ENCODE measurements around the gene CABLES2. TPM values are rescaled to one million over a fixed set of nuclear protein-coding genes. Genes with fewer than 3 reads are reported as not detected.

Gene CABLES2
- total RNA-seq, 1 donor from 2014 or later = 18.1 TPM

DNA sequence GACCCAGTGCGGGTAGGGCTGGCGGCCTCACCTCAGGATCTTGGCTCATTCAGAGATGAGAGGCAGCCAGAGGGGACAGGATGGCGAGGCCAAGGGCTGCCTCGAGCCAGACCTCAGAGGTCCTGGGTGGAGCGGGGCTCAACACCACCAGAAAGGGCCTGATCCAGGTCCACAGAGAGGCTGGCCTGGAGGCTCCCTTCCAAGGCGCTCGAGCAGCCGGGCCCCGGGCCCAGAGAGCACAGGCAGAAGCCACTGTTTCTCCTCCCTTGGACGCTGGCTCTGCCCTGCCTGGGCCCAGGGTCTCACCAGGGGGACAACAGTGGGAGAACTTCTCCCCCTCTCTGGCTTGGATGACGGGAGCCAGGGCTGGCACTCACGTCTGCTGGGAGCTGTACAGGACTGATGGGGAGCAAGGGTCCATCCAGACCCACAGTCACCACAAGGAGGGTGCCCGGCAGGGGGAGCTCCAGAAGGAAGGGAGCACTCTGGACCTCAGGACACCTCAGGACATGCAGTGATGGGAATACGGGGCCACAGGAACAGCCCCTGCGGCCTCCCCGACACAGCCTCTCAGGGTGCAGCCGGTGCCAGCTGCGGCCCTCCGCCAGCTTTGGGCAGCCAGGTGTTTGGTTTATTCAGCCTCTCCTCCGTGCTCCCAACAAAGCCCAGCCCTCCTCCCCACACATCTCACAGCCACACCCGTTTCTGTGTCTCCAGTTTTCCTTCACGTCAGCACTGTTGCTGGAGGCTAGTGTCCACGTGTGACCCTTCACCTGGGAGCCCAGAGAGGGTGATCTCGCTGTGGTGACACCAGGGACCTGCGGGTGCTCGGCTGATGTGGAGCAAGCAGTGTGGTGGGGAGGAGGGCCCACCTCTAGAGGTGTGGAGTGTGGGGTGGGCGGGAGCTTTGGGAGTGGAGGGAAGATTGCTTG lies 11.5 kb downstream of the CABLES2 start:
- intact Hi-C loops (cut with DNase I) = no loop called here
- ATAC-seq (no peak), DNase-seq (ENCODE audit: missing footprints) (no peak)

DNA sequence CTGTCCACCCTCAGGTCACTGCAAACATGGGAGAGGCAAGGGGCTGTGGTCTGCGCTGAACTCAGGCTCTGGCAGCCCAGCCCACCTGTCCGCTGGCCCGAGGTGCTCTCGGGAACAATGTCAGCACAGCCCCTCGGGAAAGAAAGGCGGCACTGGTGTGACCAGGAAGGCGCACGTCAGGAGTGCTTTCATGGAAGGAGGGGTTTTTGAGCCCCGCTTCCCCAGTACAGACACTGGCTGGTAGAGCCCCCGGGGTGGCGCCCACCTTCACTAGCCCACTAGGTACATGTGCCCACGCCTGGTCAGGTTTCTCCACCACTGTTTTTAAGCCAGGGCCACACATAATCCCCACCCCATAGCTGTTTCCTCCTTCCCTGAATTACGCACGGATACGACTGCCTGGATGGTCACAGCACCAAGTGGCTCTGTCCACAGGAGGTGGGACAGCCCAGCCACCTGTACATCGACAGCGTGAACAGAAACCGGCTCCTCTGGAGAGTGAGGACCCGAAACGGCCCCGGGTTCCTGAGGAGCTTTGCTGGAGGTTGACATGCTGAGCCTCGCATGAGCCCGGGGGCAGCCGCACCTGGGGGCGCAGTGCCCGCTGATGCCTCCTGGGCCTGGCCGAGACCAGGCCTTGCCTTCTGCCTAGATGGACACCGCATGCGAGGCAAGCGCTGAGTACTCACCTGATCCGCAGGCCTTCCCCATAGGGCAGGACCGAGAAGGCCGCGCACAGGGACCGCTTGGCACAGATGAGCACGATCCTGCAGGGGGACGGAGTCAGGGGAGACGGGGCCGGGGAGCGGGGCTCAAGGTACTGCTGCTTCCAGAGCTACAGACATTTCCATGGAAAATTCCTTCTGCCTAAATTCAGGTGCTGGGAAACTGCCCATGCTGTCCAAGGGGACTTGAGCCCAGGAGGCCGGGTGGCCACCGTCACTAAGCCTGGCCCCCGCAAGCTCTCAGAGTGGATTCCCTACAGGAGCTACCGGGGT lies 12.5 kb downstream of the CABLES2 start:
- ATAC-seq (no peak), DNase-seq (ENCODE audit: missing footprints) (no peak)
- intact Hi-C loops (cut with DNase I) = no loop called here

DNA sequence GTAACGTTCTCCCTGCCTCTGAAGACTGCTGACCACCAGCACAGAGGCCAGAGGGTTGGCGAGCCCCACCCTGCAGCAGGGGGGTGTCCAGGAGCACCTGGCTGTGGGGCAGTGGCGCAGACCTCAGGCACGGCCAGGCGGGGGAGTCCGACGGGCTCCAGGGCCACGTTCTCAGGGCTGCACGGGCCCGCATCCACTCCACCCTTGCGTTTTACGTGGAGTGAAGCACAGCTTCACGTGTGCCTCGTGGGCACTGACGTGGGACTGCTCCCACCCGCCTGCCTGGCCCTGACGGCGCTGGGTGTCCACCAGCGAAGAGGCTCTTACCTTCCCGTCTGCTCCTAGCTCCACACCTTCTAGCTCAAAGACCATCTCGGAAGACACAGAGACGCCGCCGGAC lies 13.3 kb downstream of the CABLES2 start:
- intact Hi-C loops (cut with DNase I) = no loop called here
- ATAC-seq = no peak
- no peak for DNase-seq (ENCODE audit: missing footprints)

DNA sequence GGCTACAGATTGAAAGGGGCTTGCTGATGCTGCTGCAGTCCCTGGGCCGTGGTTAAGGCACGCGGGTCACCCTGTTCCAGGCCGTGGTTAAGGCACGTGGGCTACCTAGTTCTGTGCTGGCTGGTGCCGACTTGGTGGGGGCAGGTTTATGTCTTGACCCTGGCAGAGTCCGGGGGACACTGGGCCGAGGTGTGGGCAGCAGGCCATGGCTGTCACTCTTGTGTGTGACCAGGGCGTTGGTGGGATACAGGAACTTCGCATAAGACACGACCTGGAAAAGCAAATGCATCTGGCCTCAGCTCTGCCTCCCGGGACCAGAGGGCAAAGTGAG lies 13.8 kb downstream of the CABLES2 start:
- intact Hi-C loops (cut with DNase I) = no loop called here
- DNase-seq (ENCODE audit: missing footprints) = no peak
- ATAC-seq = no peak

DNA sequence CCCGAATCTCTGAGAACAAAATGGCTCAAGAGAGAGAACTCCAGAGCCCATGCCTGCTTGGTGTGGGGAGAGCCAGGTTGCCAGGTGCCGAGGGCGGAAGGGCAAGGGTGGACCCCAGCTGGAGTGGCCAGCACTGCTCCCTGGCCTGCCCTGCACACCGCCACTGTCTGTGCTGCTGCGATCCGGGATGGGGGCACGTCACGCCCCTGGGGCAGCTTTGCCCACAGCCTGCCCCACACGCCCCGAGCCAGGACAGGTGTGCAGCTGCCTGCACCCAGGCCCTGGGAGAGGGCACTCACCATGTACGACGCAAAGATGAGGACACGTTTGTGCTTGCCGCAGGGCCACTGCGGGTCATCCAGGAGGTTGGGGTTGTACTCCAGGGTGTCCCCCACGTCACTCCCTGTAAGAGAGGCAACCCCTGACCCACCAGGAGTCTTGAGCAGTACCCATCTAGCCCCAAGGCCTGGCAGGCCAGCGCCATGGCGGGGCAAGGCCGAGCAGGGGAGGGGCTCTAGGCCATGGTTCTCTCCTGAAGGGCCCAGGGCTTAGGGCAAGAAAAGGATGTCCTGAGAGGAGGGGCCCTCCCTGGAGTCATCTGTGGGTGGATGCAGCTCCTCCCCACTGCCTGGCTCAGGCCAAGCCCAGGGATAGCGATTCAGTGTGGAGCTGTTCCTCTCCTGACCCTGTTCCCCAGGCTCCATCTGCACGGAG lies 14.3 kb downstream of the CABLES2 start:
- DNase-seq (ENCODE audit: missing footprints) (no peak), ATAC-seq (peak; percentile 12)
- intact Hi-C loops (cut with DNase I) = no loop called here

DNA sequence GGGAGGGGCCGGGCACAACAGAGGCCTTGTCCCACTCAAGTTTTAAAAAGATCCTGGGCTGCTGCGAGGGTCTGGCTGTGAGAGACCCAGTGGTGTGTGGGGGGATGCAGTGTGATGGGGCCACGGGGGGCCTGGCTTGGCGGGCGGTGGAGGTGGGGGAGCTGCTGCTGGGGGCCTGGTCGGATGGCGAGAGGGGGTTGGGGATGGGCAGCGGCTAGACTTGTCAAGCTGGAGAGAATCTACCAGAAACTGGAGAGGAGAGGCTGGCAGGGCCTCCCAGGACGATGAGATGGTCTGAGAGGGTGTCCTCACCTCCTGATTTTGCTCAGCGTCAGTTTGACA lies 15.0 kb downstream of the CABLES2 start:
- intact Hi-C loops (cut with DNase I) = no loop called here
- DNase-seq (ENCODE audit: missing footprints) (no peak), ATAC-seq (no peak)

DNA sequence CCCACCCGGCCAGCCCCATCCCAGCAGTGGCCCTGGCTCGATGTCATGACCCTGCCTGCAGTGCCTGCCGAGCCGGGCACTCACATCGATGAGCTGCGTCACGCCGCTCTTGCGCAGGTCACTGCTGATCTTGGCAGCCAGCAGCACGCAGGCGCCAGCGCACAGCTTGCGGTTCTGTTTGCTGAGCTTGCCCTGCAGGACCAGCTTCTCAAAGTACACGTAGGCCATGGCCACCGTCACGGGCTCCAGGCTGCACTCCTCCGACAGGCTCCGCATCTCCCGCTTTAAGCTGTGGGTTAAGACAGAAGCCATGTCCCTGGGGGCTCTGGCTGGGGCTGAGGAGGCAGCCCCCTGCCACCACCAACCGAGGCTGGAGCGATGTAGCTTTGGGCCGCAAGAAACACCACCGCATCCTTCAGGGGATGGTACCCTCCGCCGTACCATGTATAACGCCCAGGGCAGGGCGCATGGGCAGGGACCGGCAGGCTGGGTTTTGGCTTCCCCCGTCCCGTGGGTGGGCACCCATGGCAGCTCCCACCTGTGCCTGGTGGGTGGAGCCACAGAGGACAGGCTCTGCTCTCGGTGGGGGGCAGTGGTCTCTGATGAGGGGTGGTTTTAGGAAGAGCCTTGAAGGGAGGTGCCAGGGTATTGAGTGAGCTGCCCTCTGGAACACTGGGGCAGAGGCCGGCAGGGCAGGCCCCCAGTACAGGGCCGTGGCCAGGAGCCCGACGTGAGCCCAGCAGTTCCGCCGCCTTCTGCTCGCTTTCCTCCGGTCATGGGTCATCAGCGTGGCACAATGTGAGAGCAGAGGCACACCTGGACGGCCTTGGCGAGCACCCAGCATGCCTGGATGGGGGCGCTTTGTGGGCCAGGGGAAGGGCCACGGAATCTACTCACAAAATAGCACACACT lies 15.7 kb downstream of the CABLES2 start:
- no peak for ATAC-seq
- DNase-seq (ENCODE audit: missing footprints) = no peak
- intact Hi-C loops (cut with DNase I) = no loop called here

DNA sequence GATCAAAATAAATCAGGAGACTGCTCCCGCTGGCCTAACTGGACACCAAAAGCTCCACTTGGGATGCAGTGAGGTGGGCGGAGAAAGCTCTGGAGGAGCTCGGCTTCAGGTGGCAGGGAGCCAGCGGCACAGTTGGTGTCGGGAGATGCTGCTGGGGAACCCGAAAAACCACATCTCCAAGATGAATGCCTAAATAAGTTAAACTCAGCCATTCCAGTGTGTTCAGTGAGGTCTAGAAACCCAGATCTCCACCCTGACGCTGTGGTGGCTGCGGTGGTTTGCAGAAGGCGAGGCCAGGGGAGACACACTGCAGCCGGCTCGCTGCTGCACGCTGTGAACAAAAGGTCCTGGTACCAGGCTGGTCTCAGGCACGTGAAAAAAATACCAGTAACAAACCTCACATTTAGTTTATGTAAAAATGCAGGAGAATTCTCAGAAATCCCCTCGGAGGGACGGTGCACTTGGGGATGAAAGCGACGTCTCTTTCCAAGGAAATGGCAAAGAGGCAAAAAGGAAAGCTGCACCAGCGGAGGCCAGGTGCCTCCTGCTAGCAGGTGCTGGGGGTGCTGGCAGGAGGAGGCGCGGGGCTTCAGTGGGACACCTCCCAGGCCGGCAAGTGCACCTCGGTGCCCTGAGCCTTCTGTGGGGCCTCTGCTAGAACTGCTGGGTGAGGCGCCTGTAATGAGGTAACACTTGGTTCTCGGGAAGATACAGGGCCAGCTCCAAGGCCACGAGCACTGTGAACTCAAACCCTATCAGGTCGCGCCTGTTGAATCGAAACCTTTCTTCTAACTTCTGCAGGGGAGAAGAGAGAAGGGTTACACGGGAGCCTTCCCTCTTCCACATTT lies 16.5 kb downstream of the CABLES2 start:
- no peak for ATAC-seq
- intact Hi-C loops (cut with DNase I) = no loop called here
- no peak for DNase-seq (ENCODE audit: missing footprints)

DNA sequence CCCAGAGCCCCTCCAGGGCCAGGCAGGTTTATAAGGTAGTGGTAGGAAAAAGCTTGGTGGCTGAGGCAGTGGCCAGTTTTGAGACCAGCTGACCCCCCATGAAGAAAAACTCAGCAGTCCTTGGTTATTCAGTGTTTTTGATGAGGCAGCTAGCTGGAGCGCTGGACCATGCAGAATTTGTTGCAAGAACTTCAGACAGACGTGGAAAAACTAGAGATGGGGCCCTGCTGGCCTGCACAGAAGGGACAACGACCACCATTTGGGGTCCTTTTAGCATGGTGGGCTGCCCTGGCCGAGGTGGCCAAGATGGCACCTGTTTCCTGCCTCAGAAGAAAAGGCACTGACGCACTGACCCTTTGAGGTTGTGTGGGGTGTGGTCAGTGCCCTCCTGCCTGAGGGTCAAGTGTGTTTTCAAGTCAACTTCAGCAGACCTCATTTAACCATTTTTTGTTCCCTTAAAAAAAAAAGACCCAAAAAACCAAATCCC lies 17.4 kb downstream of the CABLES2 start:
- intact Hi-C loops (cut with DNase I) = loop anchor here (10.0 kb wide), 3 partner anchors 205 to 405 kb away; partner anchors contain the start of genes MRGBP and MTG2
- ATAC-seq (no peak), DNase-seq (ENCODE audit: missing footprints) (no peak)

DNA sequence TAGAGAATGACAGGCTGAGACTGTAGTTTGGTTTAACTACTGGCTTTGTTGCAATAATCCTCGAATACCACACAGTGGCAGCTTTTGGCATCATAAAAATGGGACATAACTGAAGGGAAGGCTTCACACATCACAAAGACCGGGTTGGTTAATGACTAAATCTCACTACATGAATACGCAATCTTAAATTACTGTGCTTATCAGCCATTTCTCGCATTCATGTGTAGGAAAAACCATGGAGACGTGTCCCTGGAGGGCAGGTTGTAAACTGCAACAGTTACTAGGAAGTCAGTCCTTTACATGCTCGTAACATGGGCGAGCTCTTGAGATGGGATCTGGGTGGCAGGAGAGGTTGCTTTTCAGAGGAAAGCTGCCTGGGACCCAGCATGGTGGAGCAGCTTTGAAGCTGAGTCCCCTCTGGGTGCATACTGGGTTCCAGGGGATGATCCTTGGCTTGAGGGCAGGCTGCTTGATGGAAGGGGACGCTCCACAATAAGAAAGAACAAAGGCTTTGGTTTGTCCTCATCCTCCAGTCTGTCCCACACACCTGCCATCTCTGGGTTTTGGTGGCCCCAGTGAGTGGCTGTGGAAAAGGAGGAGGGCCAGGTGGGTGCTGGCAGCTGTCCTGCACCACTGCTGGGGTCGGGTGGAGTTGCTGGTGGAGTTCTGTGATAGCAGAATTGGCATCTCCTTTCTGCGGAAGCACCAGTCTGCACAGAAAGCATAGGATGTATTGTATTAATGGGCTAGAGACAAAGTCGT lies 18.1 kb downstream of the CABLES2 start:
- DNase-seq (ENCODE audit: missing footprints) = no peak
- intact Hi-C loops (cut with DNase I) = loop anchor here (10.0 kb wide), 3 partner anchors 204 to 406 kb away; partner anchors contain the start of genes MRGBP and MTG2
- ATAC-seq = no peak

DNA sequence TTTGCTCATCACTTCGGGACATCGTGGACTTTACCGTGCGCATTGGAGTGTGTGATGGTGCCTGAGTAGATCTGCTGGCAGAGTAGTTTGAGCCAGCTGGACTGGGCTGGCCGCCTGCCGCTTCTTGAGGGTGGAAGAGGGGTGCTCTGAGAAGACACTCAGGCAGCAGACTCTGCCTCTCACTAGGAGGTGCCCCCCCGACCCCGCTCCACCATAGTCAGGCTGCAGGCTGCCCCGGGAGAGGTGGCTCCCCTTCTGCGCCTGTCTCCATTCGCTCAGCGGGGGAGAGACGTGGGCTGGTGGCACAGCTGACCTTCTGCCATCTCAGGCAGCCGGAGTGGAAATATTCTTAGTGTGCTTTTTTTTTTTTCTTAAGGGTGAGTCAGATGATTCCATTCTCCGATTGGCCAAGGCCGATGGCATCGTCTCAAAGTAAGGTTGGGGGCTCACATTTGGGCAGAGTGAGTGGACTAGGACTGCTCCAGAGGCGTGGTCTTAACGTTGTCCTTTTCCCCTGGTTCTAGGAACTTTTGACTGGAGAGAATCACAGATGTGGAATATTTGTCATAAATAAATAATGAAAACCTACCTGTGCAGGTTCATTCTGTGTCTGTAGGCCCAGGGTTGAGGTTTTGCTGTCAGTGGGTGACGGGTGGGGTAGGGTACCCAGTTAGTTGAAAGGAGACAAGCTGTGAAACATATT lies 19.0 kb downstream of the CABLES2 start:
- no peak for DNase-seq (ENCODE audit: missing footprints)
- intact Hi-C loops (cut with DNase I) = loop anchor here (10.0 kb wide), 3 partner anchors 203 to 407 kb away; partner anchors contain the start of genes MRGBP and MTG2
- no peak for ATAC-seq

DNA sequence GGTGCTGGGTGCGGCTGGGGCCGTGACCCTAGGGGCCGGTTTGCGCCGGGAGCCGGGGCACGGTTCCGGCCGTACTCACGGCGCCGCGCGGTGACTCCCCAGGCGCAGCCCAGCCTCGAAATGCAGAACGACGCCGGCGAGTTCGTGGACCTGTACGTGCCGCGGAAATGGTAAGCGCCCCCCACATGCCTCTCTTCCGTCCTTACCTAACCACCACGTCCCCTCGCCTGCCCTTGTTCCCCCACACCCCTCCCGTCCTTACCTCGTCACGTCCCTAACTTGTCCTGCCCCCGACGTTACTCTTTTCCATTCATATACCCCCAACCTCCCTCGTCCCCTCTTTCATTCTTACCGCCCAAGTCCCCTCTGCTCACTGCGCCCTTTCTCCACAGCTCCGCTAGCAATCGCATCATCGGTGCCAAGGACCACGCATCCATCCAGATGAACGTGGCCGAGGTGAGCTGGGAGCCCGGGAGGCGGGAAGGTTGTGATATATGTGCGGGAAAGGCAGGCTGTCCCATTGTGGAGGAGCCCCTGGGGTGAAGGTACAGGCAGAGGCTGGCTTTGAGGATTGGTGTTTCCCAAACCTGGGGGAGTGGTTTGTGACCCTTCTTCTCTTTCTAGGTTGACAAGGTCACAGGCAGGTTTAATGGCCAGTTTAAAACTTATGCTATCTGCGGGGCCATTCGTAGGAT lies 19.7 kb downstream of the CABLES2 start:
- DNase-seq (ENCODE audit: missing footprints) = no peak
- intact Hi-C loops (cut with DNase I) = loop anchor here (10.0 kb wide), 3 partner anchors 203 to 407 kb away; partner anchors contain the start of genes MRGBP and MTG2
- peak; percentile 1 for ATAC-seq

DNA sequence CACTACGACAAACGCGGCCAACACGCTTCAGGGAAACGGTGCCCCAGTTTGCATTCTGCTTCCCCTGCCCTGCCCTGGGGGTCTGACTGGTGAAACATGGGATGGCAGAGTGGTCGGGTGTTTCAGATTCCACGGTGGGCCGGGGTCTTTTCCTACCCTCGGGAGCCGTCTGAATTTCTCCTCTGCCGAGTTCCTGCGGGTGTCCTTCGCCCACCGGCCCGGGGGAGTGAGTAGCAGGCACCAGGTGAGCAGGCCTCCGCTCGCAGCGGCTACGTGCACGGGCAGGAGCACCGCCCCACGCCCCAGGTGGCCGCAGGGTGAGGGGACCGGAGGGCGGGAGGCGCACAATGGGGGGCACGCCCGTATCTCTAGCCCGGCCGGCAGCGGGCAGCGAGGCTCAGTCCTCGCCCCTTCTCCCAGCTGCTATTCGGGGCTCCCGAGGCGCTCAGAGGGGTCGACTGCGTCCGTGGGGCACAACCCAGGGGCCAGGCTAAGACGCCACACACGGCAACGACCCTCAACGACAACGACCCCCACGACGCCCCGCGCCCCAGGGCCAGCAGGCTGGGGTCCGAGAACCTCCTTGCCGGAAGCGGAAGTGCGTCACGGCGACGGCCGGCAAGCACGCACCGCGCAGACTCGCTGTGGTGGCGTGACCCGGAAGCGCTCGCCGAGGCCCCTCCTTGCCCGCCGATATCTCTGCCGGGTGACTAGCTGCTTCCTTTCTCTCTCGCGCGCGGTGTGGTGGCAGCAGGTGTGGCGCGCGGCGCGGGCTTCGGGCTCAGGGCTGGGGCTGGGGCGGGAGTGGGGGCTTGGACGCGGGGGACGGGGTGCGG lies 20.5 kb downstream of the CABLES2 start, which contains the start of gene RPS21:
Gene RPS21, plus strand, starts transcription at position 721 of the 836 bp plus-strand sequence. CDS start 236 bp downstream, outside the sequence.
- intact Hi-C loops (cut with DNase I) = loop anchor here (10.0 kb wide), 3 partner anchors 202 to 408 kb away; partner anchors contain the start of genes MRGBP and MTG2
- DNase-seq (ENCODE audit: missing footprints) (peak; percentile 97), ATAC-seq (peak; percentile 93)
